Measurements from ENCODE around the gene ANO4. TPM values are rescaled to one million over a fixed set of nuclear protein-coding genes. Genes with fewer than 3 reads are reported as not detected.
A peak's percentile ranks its signal among the peaks of the same experiment; 100 is the strongest.
"Not testable (repeated sequence)": the region's sequence is repeated elsewhere in the genome, so short reads cannot be mapped to it uniquely, and the experiment has no call there.

ANO4 gene
- total RNA-seq, 1 experiment from 2014 or later, result 7.0 TPM

DNA sequence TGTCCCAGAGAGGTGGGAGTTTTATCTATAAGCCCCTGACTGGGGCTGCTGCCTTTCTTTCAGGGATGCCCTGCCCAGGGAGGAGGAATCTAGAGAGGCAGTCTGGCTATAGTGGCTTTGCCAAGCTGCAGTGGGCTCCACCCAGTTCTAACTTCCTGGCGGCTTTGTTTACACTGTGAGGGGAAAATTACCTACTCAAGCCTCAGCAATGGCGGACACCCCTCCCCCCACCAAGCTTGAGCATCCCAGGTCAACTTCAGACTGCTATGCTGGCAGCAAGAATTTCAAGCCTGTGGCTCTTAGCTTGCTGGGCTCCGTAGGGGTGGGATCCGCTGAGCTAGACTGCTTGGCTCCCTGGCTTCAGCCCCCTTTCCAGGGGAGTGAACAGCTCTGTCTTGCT is 267.9 kb downstream of the ANO4 start:
- not testable (repeated sequence) for H3K4me3 ChIP-seq, H3K36me3 ChIP-seq, H3K27me3 ChIP-seq, DNase-seq, H3K9me3 ChIP-seq

DNA sequence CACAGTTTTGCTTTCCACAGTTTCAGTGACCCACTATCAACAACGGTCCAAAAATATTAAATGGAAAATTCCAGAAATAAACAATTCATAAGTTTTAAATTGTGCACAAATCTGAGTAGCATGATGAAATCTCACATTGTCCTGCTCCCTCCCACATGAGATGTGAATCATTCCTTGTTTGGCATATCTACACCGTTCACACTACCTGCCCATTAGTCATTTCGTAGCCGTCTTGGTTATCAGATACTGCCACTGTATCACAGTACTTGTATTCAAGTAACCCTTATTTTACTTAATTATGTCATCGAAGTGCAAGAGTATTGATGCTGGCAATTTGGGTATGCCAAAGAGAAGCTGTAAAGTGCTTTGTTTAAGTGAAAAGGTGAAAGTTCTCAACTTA is 270.1 kb downstream of the ANO4 start:
- Histone ChIP-seq H3K27me3 (no peaks in the 10 kb centered on the region), H3K4me3 (no peak overlapping the region), H3K9me3 (no peaks in the 10 kb centered on the region), H3K36me3 (no peaks in the 10 kb centered on the region)
- DNase-seq, result no peak

DNA sequence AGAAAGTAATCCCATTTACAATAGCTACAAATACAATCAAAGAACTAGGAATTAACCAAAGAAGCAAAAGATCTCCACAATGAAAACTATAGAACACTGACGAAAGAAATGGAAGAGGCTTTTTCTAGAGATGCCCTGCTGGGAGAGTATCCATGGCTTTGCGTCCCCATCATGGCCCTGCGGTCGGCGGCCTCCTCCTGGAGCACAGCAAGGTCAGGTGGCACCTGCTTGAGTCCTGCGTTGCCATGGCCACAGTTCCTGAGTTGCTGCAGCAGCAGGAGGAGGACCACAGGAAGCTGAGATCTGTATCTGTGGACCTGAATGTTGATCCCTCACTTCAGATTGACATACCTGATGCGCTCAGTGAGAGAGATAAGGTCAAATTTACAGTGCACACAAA is 271.9 kb downstream of the ANO4 start:
- DNase-seq, result no peak
- Histone ChIP-seq H3K9me3 (no peaks in the 10 kb centered on the region), H3K36me3 (no peaks in the 10 kb centered on the region), H3K4me3 (no peak overlapping the region), H3K27me3 (no peaks in the 10 kb centered on the region)

DNA sequence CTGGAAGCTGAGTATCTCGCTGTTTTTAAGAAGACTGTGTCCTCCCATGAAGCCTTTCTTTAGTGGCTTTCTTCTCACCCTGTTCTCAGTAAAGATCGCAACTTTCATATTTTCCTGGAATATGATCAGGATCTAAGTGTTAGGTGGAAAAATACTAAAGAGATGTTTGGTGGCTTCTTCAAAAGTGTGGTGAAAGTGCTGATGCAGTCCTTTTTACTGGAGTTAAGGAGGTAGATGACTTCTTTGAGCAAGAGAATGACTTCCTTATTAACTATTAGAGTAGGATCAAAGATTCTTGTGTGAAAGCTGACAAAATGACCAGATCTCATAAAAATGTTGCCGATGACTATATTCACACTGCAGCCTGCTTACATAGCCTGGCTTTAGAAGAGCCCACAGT is 273.8 kb downstream of the ANO4 start:
- Histone ChIP-seq H3K4me3 (no peak overlapping the region), H3K9me3 (no peaks in the 10 kb centered on the region), H3K36me3 (no peaks in the 10 kb centered on the region), H3K27me3 (no peaks in the 10 kb centered on the region)
- DNase-seq, result no peak

DNA sequence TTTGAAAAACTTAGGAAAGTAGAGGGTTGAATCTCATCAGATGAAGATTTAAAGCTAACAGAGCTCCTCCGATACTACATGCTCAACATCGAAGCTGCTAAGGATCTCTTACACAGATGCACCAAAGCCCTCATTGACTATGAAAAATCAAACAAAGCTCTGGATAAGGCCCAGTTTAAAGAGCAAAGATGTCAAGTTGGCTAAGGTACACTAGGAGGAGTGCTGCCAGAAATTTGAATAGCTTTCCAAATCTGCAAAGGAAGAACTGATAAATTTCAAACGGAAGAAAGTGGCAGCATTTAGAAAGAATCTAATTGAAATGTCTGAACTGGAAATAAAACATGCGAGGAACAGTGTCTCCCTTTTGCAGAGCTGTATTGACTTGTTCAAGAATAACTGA is 274.3 kb downstream of the ANO4 start:
- Histone ChIP-seq H3K9me3 (no peaks in the 10 kb centered on the region), H3K27me3 (no peaks in the 10 kb centered on the region), H3K4me3 (no peak overlapping the region), H3K36me3 (no peaks in the 10 kb centered on the region)
- no peak for DNase-seq

DNA sequence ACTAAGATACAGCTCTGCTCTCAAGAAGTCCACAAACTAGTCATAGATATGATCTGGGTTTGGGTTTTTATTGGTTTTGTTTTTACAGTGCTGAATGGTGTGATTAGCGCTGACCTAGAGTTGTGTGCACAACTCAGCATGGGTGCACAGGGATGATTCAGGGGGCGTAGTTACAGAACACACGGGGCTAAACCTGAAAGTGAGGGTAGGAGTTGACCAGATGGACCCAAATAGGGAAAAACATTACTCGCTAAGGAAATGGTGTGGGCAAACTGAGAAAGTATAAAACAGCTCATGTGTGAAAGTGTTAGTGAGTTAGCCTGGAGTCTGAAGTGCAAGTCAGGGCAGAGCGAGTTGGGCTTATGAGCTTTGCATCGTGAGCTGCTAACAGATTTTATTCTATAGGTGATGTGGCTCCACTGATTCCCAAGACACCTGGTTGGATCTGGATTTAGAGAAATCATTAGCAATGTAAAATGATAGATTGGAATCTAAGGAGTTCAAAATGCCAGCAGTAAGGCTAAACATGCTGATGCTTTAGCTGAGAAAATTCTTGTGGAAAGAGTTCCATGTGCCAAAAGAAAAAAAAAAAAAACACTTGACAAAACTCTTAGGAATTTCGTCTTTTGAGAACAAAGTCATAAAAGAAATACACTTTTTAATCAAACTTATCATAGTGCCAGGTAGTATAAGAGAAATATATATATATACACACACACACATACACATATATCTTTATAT is 280.5 kb downstream of the ANO4 start:
- Histone ChIP-seq H3K4me3 (no peak overlapping the region), H3K27me3 (no peaks in the 10 kb centered on the region), H3K36me3 (no peaks in the 10 kb centered on the region), H3K9me3 (no peaks in the 10 kb centered on the region)
- DNase-seq, result no peak

DNA sequence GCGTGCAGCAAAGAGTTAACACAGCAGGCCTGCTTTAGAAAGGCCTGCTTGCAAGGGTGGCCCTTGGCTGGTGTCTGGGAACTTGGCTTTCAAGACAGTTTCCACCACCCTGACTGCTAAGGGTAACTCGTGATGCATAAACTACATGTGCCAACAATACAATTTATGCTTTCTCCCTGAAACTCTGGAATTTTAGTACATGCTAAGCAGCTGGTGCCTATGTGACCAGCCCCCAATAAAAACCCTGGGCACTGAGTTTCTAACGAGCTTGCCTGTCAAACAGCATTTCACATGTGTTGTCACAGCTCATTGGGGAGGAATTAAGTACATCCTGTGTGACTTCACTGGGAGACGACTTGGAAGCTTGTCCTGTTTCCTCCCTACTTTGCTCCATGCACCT is 282.3 kb downstream of the ANO4 start:
- Histone ChIP-seq H3K4me3 (no peak overlapping the region), H3K36me3 (no peaks in the 10 kb centered on the region), H3K9me3 (no peaks in the 10 kb centered on the region), H3K27me3 (no peaks in the 10 kb centered on the region)
- peak; percentile 4 for DNase-seq

DNA sequence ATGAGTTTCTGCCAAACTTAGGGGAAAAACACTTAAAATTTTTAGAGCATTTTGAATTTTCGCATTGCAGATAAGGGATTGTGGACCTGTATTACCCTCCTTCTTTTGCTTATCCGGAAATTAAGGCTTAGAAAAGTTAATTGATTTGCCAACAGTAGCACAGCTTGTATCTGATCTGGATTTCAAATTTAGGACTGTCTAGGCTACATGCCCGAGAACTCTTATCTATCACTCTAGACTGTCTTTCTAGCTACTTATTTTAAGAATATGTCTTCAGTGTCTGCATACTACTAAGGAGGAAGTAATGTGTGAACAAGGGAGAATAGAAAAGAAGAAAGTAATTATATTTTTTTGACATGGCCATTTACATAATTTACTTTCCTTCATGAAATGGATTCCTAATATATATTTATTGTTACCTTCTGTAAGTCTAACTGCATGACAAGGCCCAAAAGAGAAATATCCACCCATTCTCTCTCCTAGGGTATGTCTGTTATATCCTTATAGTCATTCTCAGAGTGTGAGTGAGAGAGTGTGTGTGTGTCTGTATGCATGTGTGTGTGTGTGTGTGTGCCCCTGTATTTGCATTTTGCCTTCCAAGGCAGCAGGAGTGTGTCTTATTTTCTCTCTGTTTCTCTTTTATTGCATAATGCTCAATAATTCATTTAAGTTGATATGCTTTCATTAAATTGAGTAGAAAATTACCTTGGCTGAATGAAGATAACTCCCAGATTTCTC is 283.4 kb downstream of the ANO4 start:
- no peaks in the 10 kb centered on the region for H3K9me3 ChIP-seq
- no peak for DNase-seq
- H3K27me3 ChIP-seq, result no peaks in the 10 kb centered on the region
- no peaks in the 10 kb centered on the region for H3K36me3 ChIP-seq
- H3K4me3 ChIP-seq, result no peak overlapping the region

DNA sequence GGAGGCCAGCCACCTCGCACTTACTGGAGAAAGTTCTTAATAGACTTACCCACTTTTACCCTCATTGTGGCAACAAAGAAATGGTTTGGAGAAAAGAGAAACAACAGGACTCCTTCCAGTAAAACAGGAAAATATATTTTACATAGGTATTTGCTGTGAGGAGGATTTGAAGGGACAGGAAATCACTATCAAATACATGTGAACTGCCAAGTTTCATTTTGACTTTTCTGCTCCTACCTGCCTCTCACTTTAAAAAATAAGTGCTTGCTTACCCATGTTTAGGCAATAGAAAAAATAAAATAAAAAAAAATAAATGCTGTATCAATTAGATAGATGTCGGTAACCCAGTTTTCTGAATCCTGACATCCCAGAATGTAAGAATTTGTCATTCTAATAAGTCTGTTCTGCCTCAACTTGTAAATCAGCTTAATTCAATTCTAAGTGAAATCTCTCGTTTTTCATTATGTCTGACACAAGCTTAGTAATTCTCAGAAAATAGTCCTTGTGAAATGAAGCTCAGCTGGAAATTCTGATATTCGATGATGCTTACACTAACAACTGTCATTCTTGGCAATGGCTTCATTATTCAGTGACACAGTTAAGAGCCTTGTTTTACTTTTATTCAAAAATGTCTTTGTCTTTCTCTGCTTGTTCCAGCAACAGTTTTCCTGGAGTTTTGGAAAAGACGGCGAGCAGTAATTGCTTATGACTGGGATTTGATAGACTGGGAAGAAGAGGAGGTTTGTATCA is 284.1 kb downstream of the ANO4 start:
- no peaks in the 10 kb centered on the region for H3K9me3 ChIP-seq
- H3K4me3 ChIP-seq, result no peak overlapping the region
- H3K27me3 ChIP-seq, result no peaks in the 10 kb centered on the region
- DNase-seq, result no peak
- H3K36me3 ChIP-seq, result no peaks in the 10 kb centered on the region

DNA sequence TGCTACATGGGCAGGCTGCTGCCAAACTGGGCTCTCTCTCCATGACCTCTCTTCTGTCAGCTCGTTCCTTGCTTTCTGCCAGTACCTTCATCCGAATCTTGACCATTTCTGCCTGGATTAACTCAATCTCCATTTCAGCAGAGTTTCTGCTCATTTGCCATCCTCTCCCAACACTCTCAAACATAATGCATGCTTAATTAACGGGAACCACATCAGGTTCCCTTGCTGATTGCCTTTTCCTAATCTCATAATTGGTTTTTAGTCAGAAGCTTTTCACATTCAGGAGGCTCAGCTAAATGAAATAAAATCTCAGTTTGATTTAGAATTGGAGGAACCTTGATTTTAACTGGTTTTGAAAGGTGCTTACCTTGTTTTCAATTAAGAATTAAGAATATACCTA is 288.1 kb downstream of the ANO4 start:
- H3K27me3 ChIP-seq, result no peaks in the 10 kb centered on the region
- H3K9me3 ChIP-seq, result no peaks in the 10 kb centered on the region
- no peak for DNase-seq
- no peaks in the 10 kb centered on the region for H3K36me3 ChIP-seq
- H3K4me3 ChIP-seq, result no peak overlapping the region

DNA sequence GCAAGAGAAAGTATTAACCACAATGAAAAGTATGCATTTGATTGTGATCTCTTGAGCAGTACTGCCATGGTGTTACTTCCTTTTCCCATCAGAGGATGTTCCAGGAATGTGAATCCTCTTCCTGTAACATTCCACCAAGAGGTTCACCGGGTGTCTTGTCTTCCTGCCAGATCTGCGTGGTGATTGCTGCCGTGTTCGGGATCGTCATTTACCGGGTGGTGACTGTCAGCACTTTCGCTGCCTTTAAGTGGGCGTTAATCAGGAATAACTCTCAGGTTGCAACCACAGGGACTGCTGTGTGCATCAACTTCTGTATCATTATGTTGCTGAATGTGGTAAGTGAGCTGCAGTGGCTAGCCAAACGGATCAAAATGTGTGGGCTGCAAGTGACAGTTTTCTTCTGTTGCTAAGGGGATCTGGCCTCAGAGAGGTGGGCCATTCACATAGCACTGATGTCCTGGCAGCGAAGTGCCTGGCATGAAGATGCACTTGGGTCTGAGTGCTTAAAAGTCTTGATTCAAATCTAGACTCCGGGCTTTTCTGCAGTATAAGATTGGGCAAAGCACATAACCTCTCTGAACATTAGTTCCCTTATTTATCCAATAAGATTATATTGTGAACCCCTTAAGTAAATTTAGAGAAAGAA is 292.0 kb downstream of the ANO4 start:
- H3K9me3 ChIP-seq, result no peaks in the 10 kb centered on the region
- no peak for DNase-seq
- H3K27me3 ChIP-seq, result no peaks in the 10 kb centered on the region
- H3K4me3 ChIP-seq, result no peak overlapping the region
- no peaks in the 10 kb centered on the region for H3K36me3 ChIP-seq

DNA sequence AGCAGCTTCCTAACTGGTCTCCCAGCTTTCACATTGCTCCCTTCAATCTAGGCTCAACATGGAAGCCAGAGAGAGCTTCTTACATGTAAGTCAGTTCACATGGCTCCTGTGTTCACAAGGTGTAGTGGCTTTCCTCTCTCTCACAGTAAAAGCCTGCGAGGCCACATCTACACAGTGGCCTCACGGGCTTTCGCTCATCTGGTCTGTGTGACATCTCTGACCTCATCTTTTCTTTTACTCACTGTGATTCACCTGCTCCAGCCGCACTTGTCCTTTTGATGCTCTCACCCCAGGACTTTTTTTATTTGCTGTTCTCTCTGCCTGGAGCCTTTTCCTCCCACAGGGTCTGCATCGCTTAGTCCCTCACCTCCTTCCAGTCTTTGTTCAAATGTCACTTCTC is 293.3 kb downstream of the ANO4 start:
- no peaks in the 10 kb centered on the region for H3K9me3 ChIP-seq
- no peak for DNase-seq
- no peaks in the 10 kb centered on the region for H3K27me3 ChIP-seq
- H3K36me3 ChIP-seq, result no peaks in the 10 kb centered on the region
- no peak overlapping the region for H3K4me3 ChIP-seq

DNA sequence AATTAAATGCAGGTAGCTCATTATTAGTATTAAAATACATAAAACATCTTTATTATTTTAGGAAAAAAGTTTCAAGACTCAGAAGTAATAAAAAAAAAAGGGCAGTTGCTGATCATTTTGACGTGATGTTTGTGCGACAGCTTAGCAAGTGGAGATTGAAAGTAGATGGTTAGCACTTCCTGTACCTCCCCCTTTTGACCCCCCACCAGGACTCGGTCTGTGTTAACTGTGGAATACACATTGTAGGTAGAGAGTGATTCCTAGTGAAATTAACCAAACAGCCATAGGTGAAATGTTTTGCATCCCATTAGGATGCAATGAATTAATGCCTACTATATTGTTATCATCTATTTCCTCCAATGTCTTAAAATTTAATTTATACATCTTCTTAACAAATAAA is 294.7 kb downstream of the ANO4 start:
- DNase-seq, result no peak
- Histone ChIP-seq H3K9me3 (no peaks in the 10 kb centered on the region), H3K4me3 (no peak overlapping the region), H3K36me3 (no peaks in the 10 kb centered on the region), H3K27me3 (no peaks in the 10 kb centered on the region)

DNA sequence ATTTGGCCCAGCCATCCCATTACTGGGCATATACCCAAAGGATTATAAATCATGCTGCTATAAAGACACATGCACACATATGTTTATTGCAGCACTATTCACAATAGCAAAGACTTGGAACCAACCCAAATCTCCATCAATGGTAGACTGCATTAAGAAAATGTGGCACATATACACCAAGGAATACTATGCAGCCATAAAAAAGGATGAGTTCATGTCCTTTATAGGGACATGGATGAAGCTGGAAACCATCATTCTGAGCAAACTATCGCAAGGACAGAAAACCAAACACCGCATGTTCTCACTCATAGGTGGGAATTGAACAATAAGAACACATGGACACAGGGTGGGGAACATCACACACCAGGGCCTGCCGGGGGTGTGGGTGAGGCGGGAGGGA is 295.6 kb downstream of the ANO4 start:
- H3K4me3 ChIP-seq, DNase-seq, H3K36me3 ChIP-seq, H3K27me3 ChIP-seq, H3K9me3 ChIP-seq: not testable (repeated sequence)

DNA sequence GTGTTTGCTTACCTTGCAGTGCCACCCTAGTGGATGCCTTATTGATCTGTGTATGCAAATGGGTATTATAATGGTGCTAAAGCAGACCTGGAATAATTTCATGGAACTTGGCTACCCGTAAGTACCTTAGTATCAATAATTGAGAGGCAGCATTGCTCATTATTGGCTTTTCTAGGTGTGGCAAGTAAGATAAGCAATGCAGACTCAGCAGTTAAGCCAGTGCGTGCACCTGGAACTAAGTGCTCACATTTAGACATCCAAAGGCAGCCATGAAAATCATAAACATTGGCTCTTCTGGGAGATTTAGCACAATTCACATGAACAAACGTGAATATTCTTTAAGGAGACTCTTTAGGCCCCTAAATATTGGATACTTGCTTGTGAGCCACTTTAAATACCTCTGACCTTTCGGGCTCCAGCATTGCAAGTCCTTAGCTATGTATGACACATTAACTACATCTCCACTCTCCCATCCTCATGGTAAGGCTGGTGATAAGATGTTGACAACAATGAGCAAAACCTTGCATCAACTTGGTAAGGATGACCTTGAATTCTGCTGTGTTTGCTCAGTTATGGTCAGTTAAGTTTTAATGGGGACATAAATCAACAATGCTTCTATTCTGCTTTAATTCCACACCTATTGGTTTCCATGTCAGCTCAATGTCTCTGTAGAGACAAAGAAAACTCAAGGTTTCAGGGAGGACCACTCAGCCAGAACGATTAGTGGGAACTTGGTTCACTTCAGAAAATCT is 303.4 kb downstream of the ANO4 start:
- no peaks in the 10 kb centered on the region for H3K36me3 ChIP-seq
- no peak overlapping the region for H3K4me3 ChIP-seq
- DNase-seq, result no peak
- no peaks in the 10 kb centered on the region for H3K27me3 ChIP-seq
- no peaks in the 10 kb centered on the region for H3K9me3 ChIP-seq

DNA sequence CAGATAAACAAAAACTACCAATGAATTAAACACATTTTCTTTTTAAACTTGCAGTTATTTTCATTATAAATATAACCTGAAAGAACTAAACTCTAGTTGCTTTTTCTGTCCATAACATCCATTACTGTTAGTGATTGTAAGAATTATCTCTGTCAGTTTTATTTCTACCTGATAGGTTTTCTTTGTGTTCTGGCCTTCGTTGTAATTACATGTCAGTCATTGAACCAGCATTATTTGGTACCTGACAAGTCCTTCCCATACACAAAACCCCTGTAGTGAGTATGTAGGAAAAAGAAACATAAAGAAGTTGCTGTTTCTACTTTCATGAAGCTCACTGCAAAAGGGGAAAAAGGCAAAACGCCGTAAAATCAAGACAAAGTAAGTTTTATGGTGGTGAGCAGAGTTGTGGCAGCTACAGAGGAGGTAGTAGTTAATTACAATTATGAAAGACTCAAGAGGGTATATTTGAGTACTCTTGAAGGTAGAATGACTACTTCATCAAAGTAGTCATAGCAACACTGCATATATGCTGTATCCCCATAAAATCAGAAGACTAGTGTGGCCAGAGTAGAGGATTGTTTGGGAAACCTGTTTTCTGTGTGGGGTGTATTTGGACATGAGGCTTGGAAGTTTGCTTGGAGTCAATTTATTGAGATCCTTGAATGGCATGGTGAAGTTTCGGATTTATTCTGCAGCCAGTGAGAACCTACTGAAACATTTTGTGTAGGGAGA is 312.6 kb downstream of the ANO4 start:
- H3K27me3 ChIP-seq, result no peaks in the 10 kb centered on the region
- DNase-seq, result no peak
- no peak overlapping the region for H3K4me3 ChIP-seq
- no peaks in the 10 kb centered on the region for H3K9me3 ChIP-seq
- H3K36me3 ChIP-seq, result no peaks in the 10 kb centered on the region
